Fibroblast of lung (primary cell): Measurements from ENCODE around the gene TXNIP. TPM values are rescaled to one million over a fixed set of nuclear protein-coding genes. Genes with fewer than 3 reads are reported as not detected.

Experiments
- DNase-seq, 2 donors: peaks; one replicate each; pipeline versions ENCODE4 v3.0.0 to v3.0.0-alpha.2; 2010; ENCODE audit warnings: low read depth in 2 of 2
- H2AFZ ChIP-seq: 2 replicates; pipeline ENCODE4 v1.5.1; 2012; ENCODE audit warnings: low read length, control low read depth, inconsistent platforms
- H3K27ac ChIP-seq: 2 replicates; pipeline ENCODE4 v1.5.1; 2011; ENCODE audit warnings: low read length, control low read depth; ENCODE audit not compliant: insufficient read depth
- H3K27me3 ChIP-seq: 2 replicates; pipeline ENCODE4 v1.5.1; 2011; ENCODE audit warnings: mild to moderate bottlenecking, low read length; ENCODE audit not compliant: control insufficient read depth, insufficient read depth
- H3K36me3 ChIP-seq: 2 replicates; pipeline ENCODE4 v1.5.1; 2011; ENCODE audit warnings: low read length; ENCODE audit not compliant: control insufficient read depth, insufficient read depth
- H3K4me1 ChIP-seq: 2 replicates; pipeline ENCODE4 v1.5.1; 2011; ENCODE audit warnings: low read length; ENCODE audit not compliant: control insufficient read depth, insufficient read depth; ENCODE audit errors: extremely low read depth
- H3K4me2 ChIP-seq: 2 replicates; pipeline ENCODE4 v1.5.1; 2011; ENCODE audit warnings: low read length, control low read depth; ENCODE audit not compliant: insufficient read depth; ENCODE audit errors: extremely low read depth
- H3K4me3 ChIP-seq, 4 experiments: fragments of 200-600 bp in 1 of 4; sonication (generic) in 1 of 4; replicated peaks in 1 of 4; 2 replicates each; pipeline ENCODE4 v1.5.1; 2011 to 2016; ENCODE audit warnings: low read length in 4 of 4, low read depth in 3 of 4, mild to moderate bottlenecking in 3 of 4, control low read depth in 2 of 4, inconsistent platforms in 1 of 4, mixed read lengths in 1 of 4; ENCODE audit not compliant: insufficient read depth in 1 of 4; ENCODE audit errors: control extremely low read depth in 1 of 4
- H3K79me2 ChIP-seq: 2 replicates; pipeline ENCODE4 v1.5.1; 2012; ENCODE audit warnings: mild to moderate bottlenecking, low read length, inconsistent platforms; ENCODE audit not compliant: control insufficient read depth, insufficient read depth
- H3K9ac ChIP-seq: 2 replicates; pipeline ENCODE4 v1.5.1; 2011; ENCODE audit warnings: mild to moderate bottlenecking, low read length, control low read depth; ENCODE audit not compliant: insufficient read depth
- H3K9me3 ChIP-seq: 2 replicates; pipeline ENCODE4 v1.5.1; 2012; ENCODE audit warnings: low read depth, low read length; ENCODE audit not compliant: control insufficient read depth, insufficient read depth
- H4K20me1 ChIP-seq: 2 replicates; pipeline ENCODE4 v1.5.1; 2011; ENCODE audit warnings: low read length; ENCODE audit not compliant: control insufficient read depth, insufficient read depth; ENCODE audit errors: extremely low read depth
- CTCF ChIP-seq, 2 donors: IDR thresholded peaks in 1 of 2; conservative IDR thresholded peaks in 1 of 2; 1 replicate in 1 of 2; 2 replicates in 1 of 2; pipeline ENCODE4 v1.5.1; 2011 to 2012; ENCODE audit warnings: low read length in 2 of 2, control low read depth in 1 of 2, inconsistent platforms in 1 of 2, low read depth in 1 of 2, mild to moderate bottlenecking in 1 of 2
- EZH2 ChIP-seq: IDR thresholded peaks from 2 replicates; pipeline ENCODE4 v1.5.1; 2012; ENCODE audit warnings: low read length, control low read depth, mild to moderate bottlenecking; ENCODE audit errors: missing control alignments
- polyA plus RNA-seq, 2 donors: library from polyadenylated mRNA; depleted of rRNA in 1 of 2; stranded (reverse) in 1 of 2; unstranded in 1 of 2; fragments of >200 nt; gene quantifications; 2 replicates each; pipeline ENCODE4 v1.2.1, GENCODE V29; 2011 to 2012; ENCODE audit warnings: missing spikeins in 1 of 2
- total RNA-seq: library from RNA; depleted of rRNA; stranded (reverse); fragments of >200 nt; gene quantifications from 2 replicates; pipeline ENCODE4 v1.2.1, GENCODE V29; 2014

The TXNIP gene
- total and polyA plus RNA-seq, 2 donors (not counting 1 experiment from before 2014, with no cell fraction given): 204 to 773 TPM

- H4K20me1 ChIP-seq: no peaks in the 10 kb centered on the region
- H3K9ac ChIP-seq: no peak overlapping the region
- no peak overlapping the region for H3K4me3 ChIP-seq
- no peaks in the 10 kb centered on the region for H3K27me3 ChIP-seq
- no peaks in the 10 kb centered on the region for H3K9me3 ChIP-seq
- H3K4me1 ChIP-seq: no peaks in the 10 kb centered on the region
- no peak overlapping the region for H2AFZ ChIP-seq
- TF ChIP-seq EZH2 (no peak), CTCF (conservative IDR thresholded peaks at IDR 0.05 in 1 of 2, IDR thresholded peaks at IDR 0.05 in 1 of 2; ENCODE audit: low read depth in 1 of 2, low read length in 2 of 2) (no peak)
- H3K36me3 ChIP-seq: no peaks in the 10 kb centered on the region
- no peak overlapping the region for H3K27ac ChIP-seq
- H3K4me2 ChIP-seq: no peak overlapping the region
- peaks cover 13% of the 10 kb centered on the region for H3K79me2 ChIP-seq
- no peak for DNase-seq
Observed at GRCh38 chr1:145947551-145947950, 48.8 kb downstream of the TXNIP start.

GRCh38 chr1:145946477-145946986 lies 49.8 kb downstream of the TXNIP start:
- Histone ChIP-seq H3K4me1 (no peaks in the 10 kb centered on the region), H3K27me3 (no peaks in the 10 kb centered on the region), H3K4me3 (no peak overlapping the region), H3K36me3 (no peaks in the 10 kb centered on the region), H3K27ac (no peak overlapping the region), H2AFZ (no peak overlapping the region), H3K4me2 (no peak overlapping the region), H3K79me2 (peaks cover 6% of the 10 kb centered on the region), H3K9me3 (no peaks in the 10 kb centered on the region), H3K9ac (no peak overlapping the region), H4K20me1 (no peaks in the 10 kb centered on the region)
- no peak for DNase-seq
- TF ChIP-seq CTCF (conservative IDR thresholded peaks at IDR 0.05 in 1 of 2, IDR thresholded peaks at IDR 0.05 in 1 of 2; ENCODE audit: low read depth in 1 of 2, low read length in 2 of 2) (no peak), EZH2 (no peak)

- H3K4me1 ChIP-seq: no peaks in the 10 kb centered on the region
- H3K4me3 ChIP-seq: no peak overlapping the region
- no peaks in the 10 kb centered on the region for H3K36me3 ChIP-seq
- no peaks in the 10 kb centered on the region for H3K27me3 ChIP-seq
- no peak for DNase-seq
- no peak overlapping the region for H3K9ac ChIP-seq
- no peak overlapping the region for H3K4me2 ChIP-seq
- H2AFZ ChIP-seq: no peak overlapping the region
- TF ChIP-seq EZH2 (no peak), CTCF (conservative IDR thresholded peaks at IDR 0.05 in 1 of 2, IDR thresholded peaks at IDR 0.05 in 1 of 2; ENCODE audit: low read depth in 1 of 2, low read length in 2 of 2) (no peak)
- H3K79me2 ChIP-seq: peaks cover 2% of the 10 kb centered on the region
- H3K27ac ChIP-seq: no peak overlapping the region
- no peaks in the 10 kb centered on the region for H4K20me1 ChIP-seq
- no peaks in the 10 kb centered on the region for H3K9me3 ChIP-seq
Observed at GRCh38 chr1:145944532-145944931, 51.8 kb downstream of the TXNIP start.
